Measurements from ENCODE around the gene FAM13A.

FAM13A gene

DNA sequence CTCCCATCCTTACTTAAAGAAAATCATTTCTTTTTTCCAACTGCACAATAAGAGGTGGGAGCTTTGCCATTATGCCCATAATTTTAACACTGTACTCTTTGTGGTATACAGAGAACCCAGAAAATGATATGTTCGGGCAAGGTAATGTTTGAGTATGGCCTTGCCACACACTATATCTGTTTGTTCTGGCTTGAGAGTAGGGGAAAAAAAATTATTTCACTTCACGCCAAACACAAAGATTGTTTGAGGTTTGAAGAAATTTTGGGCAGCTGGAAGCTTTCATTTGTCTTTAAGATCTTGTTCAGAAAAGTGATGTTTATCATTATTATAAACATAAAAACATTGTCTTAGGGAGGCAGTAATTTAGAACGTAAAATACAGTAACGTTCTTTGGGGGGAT, 244.0 kb downstream of the FAM13A start:
- H3K4me3 ChIP-seq (ENCODE audit: low read depth, low read length): no peak overlapping the region
- TF ChIP-seq, protein P1, sequence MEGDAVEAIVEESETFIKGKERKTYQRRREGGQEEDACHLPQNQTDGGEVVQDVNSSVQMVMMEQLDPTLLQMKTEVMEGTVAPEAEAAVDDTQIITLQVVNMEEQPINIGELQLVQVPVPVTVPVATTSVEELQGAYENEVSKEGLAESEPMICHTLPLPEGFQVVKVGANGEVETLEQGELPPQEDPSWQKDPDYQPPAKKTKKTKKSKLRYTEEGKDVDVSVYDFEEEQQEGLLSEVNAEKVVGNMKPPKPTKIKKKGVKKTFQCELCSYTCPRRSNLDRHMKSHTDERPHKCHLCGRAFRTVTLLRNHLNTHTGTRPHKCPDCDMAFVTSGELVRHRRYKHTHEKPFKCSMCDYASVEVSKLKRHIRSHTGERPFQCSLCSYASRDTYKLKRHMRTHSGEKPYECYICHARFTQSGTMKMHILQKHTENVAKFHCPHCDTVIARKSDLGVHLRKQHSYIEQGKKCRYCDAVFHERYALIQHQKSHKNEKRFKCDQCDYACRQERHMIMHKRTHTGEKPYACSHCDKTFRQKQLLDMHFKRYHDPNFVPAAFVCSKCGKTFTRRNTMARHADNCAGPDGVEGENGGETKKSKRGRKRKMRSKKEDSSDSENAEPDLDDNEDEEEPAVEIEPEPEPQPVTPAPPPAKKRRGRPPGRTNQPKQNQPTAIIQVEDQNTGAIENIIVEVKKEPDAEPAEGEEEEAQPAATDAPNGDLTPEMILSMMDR (IDR thresholded peaks at IDR 0.05; ENCODE audit: low read depth, low read length): no peak

DNA sequence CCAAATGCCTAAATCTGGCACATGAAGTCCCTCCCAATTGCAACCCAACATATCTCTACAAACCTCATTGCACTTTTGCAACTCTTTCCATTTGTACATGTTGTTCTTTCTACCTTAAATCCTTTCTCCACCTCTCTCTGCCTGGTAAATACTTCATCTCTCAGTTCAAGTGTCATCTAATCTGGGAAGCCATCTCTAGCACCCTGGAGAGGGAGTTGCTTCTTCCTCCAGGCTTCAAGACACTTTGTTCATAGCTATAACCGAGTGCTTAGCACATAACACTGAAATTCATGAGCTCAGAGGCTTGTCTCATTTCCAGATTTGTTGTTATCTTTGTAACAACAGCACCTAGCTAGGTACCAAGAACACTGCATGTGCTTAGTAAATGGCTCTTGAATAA, 244.6 kb downstream of the FAM13A start:
- H3K4me3 ChIP-seq (ENCODE audit: low read depth, low read length): no peak overlapping the region

DNA sequence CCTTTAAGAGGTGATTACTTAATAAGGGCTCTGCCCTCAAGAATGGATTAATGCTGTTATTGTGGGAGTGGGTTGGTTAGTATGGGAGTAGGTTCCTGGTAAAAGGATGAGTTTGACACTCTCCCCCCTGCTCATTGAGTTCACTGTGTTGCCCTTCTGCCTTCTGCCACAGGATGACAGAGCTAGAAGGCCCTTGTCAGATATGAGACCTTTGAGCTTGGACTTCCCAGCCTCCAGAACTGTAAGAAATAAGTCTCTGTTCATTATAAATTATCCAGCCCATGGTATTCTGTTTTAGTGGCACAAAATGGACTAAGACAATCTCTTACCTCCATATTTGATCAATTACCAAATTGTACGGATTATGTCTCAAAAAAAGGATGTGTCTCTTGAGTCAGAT, 245.1 kb downstream of the FAM13A start:
- TF ChIP-seq, protein P1 (IDR thresholded peaks at IDR 0.05; ENCODE audit: low read depth, low read length): no peak
- H3K4me3 ChIP-seq (ENCODE audit: low read depth, low read length): no peak overlapping the region

More for the DNA sequence above, 244.6 kb downstream of the FAM13A start:
- TF ChIP-seq, protein P1 (IDR thresholded peaks at IDR 0.05; ENCODE audit: low read depth, low read length): no peak

DNA sequence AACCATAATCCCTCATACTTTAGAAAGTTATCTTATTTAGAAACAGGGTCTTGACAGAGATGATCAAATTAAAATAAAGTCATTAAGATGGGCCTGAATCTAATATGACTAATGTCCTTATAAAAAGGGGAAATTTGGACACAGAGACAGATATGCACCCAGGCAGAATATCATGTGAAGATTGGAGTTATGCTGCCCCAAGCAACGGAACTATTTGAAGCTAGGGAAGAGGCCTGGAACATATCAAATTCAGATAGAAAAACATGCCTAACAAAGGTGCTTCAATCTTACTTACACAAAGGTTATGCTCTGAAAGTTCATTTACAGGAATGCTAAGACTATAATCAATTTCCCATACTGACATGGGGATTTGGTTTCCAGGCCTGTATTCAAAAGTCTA, 246.7 kb downstream of the FAM13A start:
- TF ChIP-seq, protein P1 (IDR thresholded peaks at IDR 0.05; ENCODE audit: low read depth, low read length): no peak

DNA sequence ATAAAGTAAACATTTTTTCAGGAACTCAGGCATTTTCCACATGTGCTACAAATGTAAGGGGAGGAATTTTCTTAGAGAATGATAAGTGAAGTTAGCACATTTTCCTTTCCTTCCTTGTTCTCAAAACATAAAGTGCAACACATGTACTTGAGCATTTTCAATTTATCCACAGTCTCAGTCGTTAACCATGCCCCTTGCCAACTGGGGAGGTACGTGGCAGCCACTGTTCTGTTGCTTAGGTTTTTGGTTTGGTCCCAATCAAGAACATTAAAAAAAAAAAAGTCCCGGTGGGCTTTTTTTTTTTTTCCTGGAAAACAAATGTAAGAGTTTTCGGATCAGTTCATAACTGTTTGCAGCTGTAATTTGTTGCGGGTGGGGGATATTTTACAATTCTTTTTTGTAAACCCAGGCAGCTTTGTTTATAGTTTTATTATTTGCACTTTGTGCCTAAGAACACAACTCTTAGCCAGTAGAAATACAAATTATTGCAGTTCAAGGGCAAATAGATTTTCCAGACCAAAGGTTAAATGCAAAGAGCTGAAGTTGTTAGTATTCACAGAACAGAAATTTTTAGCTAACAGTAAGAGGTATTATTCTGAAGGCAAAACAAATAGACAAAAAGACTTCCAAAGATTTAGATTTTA, 247.3 kb downstream of the FAM13A start:
- TF ChIP-seq, protein P1 (IDR thresholded peaks at IDR 0.05; ENCODE audit: low read depth, low read length): no peak
- no peak overlapping the region for H3K4me3 ChIP-seq (ENCODE audit: low read depth, low read length)

More for the DNA sequence above, 246.7 kb downstream of the FAM13A start:
- H3K4me3 ChIP-seq (ENCODE audit: low read depth, low read length): no peak overlapping the region

DNA sequence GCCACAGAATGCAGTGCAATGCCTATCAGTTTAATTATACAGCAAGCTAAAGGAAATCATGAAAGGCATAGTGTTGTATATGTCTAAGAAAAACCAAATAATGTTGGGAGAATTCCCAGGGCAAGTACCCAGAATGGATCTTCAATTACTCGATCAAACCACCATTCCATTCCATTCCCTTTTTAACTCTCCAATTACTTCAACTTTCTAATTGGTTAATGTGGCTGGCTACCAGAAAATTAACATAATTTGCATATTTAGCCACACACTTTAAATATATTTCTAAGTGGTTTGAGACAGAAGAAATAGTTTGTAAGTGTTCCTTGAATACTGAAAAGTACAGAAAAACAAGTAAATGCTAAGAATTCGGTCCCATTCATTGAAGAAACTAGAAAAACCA, 247.9 kb downstream of the FAM13A start:
- no peak overlapping the region for H3K4me3 ChIP-seq (ENCODE audit: low read depth, low read length)
- TF ChIP-seq, protein P1 (IDR thresholded peaks at IDR 0.05; ENCODE audit: low read depth, low read length): no peak

DNA sequence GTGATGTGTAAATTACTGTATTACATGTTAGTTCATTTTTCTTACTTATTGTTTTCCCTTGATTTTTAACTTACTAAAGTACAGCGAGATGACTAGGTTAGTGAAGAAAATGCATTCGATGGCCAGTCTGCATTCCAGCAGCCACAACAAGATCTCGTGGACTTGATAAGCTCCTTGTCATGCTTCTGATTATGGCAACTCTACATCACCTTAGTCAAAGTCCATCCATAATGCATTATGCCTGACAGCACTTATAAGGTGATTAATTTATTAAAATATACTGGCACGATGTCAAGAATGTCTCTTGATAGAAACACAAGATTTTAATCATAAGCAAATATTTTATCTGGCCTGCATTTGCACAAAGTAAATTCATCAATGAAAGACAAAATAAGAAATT, 249.5 kb downstream of the FAM13A start:
- TF ChIP-seq, protein P1 (IDR thresholded peaks at IDR 0.05; ENCODE audit: low read depth, low read length): no peak
- H3K4me3 ChIP-seq (ENCODE audit: low read depth, low read length): no peak overlapping the region
